ENCODE results near the gene SSTR3.
"Not testable (repeated sequence)": the region's sequence is repeated elsewhere in the genome, so short reads cannot be mapped to it uniquely, and the experiment has no call there.

SSTR3 gene

DNA sequence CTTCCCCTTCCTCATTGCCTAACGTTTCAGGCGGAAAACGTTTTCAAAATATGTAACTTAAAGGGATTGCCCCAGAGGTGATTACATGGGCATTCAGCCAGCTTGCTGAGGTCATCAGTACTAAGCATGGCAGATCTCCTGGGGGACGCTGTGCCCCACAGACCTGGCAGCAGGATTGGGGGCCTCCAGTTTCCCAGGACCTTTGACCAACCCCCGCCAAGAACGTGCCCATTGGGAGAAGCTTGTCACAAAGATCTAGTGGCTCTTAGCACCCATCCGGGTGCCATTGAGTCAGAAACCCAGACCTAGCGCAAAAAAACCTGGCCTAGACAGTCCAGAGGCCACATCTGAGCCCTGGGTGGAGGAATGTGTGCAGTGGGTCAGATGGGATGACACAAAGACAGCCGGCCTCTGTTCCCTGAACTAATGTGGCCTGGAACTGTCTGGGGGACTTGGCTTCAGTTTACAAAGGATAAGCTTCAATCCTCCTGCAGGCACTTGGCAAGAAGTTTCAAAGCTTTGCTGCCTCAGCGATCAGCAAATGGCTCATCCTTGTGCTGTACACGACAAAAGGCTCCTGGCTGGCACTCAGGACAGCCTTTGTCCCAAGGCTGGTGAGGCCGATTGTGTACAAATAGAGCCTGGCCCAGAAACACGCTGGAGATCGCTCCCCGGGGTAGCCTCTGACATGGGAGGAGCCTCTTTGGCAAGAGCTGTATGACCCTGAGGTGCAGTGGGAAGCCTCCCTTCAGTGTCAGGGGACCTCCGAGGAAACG lies 33.7 kb downstream of the SSTR3 start:
- no peak for DNase-seq

DNA sequence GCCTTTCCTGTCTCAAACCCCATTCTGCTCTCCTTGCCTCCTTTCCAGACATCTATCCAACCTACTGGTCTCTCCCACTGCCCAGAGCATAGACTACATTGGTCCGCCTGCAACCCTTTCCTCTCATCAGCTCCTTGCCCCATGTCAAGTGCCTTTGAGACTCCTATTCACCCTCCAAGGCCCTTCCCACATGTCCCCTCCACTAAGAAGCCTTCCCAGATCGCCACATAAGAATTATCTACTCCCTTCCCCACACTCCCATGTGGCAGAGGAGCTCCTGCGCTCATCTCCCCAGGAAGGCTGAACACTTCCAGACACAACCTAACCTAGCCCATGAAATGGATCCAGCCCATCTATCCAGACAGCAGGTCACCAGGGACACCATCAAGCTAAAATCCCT lies 34.5 kb downstream of the SSTR3 start:
- DNase-seq: no peak

DNA sequence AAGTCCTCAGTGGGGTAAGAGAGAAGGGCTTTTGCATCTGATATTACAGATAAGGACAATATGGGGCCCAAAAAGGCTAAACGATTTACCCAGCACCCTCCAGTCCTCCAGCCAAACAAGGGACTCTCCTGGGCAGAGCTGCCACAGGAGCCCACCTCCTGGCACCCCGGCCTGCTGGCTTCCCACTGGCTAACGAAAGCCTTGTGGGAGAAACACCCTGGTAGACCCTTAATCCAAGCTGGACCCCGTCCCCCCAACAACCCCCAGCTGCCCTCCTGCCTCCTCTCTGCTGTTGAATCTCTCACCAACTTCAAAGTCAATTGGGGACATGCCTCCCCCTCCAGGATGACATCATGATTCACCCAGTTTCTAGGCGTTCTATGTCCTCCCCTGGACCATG lies 35.1 kb downstream of the SSTR3 start:
- DNase-seq: no peak

DNA sequence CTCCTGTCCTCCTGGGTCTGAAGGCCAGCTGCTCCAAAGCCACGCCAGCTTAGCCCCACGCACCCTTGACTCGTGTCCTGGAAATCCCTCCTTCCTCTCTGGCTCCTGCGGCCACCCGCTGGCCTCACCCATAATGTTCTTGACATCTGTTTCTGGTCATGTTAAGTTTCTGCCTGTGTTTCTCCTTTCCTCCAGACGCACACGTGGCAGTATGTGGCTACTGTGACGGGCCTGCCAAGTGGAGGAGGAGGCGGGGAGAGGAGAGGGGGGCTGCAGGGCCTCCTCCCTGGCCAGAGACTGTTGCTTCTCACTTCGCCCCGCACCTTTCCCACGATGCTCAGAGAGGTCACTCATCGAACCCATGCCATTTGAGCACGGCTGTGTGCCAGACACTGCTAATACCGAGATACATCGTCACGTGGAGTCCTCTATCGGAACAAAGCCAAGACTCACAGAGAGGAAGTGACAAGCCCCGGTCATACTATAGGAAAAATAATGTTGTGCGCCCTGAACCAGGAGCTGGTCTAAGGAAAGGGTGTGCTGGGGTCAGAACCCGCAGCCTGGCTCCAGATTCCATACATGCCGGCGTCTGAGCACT lies 35.7 kb downstream of the SSTR3 start:
- DNase-seq: no peak

DNA sequence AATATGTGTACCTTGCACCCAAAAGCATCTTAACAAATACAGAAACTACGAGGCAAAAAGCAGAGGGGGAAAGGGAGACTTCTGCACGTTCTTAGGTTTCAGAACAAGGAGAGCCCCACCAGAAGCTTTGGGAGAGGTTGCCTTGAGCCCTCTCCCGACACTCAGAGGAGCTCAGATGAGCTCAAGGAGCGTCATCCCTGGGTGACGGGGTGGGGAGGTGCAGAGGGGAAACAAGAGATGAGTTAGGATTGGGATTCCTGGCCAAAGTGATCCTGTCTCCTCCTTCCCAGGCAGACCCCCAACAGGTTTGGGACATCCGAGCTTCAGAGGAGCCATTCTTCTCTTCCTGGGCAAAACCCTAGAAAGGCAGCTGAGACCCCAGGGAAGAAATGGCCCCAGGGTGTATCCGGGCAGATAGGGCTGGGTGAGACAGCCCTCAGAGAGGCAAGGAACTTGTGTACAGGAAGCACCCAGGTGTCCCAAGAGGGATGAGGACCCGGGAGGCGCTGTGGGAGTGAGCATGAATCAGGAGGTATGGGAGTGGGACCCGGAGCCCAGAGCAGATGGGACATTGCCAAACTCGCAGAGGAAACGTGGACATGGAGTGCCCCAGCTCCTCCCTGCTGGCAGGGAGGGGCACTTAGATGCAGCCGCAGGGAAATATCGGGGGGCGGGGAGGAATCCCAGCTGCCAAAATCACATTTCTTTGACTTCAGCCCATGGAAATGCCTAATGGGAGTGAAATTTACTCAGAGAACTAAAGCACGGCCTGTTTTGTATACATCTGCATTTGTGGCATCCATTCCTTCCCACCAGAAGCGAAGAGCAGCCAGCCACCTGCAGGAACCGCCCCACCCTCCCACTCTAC lies 36.6 kb downstream of the SSTR3 start:
- DNase-seq: no peak

DNA sequence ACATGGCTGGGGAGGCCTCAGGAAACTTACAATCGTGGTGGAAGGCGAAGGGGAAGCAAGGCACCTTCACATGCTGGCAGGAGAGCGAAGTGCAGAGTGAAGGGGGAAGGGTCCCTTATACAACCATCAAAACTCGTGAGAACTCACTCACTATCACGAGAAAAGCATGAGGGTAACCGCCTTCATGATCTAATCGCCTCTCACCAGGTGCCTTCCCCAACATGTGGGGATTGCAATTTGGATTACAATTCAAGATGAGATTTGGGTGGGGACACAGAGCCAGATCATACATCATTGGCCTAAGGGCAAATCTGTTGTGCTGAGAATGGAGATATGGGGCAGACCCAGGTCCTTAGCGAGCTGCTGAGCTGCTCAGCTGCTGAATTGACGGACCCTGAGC lies 37.3 kb downstream of the SSTR3 start:
- DNase-seq: no peak

DNA sequence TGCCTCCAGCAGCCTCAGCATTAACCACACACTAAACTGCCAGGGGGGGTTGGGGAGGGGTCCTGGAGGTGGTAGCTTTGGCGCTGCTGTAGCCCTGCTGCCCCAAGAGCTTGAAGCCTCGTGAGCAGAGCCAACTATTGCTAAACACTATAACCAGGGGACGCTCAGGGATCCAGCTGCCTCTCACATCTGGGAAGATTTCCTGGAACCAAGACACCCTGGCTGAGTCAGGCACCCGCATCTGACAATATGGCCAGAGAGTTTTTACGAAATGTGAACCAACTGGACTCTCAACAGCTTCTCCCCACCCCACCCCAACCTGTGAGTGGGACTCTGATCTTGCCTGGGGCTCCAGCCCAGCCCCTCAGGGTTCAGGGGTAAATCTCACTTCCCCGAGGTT lies 38.6 kb downstream of the SSTR3 start:
- DNase-seq: no peak

DNA sequence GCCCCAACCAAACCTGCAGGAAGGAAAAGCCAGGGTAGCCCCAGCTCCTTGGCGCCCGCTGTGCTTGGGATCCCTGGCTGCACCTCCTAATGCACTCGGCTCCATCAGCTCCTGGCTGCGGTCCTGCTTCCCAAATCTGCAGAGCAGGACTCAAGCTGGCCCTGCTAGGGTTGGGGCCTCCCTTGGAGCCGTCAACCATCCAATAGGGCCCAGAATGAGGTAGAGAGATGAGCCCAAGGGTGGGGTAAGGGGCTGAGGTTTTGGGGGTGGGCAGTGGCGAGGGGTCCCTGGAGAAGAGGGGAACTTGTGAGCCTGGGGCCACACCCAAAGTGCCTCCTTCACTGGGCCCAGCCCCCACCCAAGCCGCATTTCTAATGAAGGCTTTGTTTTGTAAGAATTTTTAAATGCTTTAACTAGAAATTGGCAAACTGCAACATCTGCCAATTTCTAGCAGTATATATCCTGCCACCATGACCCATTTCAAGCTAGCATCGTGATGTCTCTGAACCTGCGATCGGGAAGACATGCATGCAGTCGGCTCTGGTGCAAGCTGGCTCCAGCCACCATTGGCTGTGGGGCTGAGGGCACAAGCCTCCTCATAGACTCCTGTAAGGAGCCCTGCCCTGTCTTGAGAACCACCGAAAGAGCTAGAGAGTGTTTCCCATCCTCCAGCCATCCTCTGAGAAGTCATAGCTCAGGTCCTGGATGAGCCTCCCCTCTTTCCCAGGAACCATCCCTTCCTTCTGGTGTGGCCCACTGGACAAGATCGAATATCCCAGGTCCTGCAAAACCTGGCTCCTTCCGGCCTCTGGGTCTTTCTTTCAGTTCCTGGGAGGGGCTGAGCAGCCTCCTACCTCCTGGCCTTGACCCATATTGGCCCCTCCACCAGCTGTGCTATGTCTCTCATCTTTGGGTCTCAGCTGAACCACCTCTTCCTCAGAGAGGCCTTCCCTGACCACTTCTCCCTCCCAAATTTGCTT lies 39.7 kb downstream of the SSTR3 start:
- no peak for DNase-seq

DNA sequence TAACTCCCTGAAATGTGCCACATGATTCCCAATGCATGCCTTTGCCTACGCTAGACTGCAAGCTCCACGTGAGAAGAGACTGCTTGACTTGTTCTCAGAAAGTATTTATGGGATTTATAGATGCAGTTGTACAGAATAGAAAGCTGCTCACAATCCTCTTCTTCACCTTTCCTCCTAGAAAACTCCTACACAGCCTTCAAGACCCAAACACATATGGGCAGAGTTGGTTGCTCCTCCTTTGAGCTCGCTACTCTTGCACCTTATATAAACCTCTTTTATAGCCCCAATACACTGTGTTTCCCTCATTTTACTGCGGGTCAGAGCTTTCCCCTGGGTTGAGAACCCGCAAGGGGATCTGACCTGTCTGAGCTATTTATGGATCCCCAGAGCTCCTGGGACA lies 40.6 kb downstream of the SSTR3 start:
- no peak for DNase-seq

DNA sequence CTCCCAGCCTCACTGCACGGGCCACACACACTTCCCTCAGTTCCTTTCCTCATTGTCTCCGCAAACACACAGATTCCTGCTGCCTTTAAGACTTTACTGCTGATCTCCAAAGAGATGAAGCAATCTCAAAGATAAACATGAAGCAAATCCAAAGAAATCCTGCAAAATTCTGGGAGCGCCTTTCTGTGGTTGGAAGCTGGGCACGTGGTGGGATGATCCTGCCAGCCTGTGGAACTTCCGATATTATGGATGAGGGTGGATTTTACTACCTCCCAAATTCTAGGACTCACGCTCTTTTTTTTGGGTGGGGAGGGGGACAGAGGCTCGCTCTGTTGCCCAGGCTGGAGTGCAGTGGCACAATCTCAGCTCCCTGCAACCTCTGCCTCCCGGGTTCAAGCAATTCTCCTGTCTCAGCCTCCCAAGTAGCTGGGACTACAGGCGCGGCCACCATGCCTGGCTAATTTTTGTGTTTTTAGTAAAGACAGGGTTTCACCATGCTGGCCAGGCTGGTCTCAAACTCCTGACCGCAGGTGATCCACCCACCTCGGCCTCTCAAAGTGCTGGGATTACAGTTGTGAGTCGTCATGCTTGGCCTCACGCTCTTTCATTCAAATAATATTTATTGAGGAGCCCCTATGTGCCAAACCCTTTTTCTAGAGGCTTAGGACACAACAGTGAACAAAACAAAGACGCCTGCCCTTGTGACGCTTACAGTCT lies 41.4 kb downstream of the SSTR3 start:
- not testable (repeated sequence) for DNase-seq

DNA sequence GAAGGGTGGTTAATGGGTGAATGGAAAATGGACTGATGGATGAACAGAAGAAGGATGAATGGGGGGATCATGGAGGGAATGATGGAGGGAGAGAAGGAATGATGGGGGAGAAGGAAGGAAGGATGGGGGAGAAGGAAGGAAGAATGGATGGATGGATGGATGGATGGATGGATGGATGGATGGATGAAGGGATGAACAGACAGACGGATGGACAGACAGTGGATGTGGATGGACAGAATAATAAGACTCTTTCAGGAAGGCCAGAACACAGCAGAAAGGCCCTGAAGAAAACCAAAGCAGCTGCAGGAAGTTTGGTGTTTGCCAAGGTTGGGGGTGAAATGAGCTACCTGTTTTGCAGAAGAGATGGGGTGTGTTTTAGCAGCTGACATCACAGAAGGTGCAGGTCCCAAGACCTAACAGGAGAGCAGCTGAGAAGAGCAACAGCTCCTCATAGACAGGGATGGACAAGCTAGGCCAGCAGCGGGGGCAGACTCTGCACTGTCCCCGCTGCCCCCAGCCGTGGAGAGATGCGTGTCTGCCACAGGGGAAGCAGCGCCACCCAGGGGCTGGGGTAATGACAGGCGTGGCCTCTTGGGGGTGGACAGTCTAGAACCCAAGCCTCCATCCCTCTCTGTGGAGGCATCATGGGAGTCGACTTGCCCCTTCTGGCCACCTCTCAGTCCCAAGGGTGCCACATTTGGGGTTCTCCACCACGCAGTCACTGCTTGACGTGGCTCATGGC lies 42.2 kb downstream of the SSTR3 start:
- DNase-seq: no peak

DNA sequence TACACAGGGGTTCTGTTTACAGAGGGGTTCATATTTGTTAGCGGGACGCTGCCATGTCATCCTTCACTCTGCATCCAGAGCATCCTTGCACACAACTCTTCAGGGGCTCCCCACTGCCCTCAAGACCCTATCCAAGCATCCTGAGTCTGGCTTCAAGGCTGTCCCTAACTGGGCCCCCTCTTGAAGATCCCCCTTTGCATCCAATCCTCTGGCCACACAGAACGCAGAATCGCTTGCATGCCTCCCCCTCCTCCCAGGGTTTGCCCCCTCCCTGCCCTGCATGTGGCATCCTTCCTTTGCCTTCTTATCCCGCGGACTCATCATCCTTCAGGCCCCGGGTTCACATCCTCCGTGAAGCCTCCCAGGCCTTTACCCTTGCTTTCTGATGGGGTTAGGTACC lies 42.9 kb downstream of the SSTR3 start:
- no peak for DNase-seq

DNA sequence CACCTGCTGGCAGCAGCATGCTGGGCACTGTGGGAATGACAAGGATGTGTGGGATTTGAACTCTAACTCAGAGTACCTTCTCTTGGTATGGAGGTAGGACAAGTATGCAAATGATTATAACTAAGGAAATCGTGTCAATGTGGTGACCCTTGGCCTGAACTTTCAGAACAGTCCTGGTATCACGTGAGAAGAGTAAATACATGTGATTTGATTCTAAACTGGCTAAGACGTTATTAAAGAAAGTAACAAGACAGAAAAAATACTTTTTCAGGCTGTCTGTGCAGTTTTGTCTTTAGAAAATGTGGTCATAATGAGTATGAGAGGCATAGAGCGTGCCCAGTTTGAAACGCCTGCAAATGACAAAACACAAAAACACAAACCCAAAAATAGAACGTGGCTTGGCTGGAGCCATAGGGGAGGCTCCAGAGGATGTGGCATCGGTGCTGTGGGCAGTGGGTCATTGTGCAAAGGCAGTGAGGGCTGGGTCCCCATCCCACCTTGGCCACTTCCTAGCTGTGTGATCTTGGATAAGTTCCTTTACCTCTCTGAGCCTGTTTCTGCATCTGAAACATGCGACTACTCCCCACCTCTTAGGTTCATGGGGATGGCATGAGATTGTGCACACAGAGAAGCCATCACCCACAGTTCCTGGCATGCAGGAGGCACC lies 44.2 kb downstream of the SSTR3 start:
- DNase-seq: peak; percentile 38

DNA sequence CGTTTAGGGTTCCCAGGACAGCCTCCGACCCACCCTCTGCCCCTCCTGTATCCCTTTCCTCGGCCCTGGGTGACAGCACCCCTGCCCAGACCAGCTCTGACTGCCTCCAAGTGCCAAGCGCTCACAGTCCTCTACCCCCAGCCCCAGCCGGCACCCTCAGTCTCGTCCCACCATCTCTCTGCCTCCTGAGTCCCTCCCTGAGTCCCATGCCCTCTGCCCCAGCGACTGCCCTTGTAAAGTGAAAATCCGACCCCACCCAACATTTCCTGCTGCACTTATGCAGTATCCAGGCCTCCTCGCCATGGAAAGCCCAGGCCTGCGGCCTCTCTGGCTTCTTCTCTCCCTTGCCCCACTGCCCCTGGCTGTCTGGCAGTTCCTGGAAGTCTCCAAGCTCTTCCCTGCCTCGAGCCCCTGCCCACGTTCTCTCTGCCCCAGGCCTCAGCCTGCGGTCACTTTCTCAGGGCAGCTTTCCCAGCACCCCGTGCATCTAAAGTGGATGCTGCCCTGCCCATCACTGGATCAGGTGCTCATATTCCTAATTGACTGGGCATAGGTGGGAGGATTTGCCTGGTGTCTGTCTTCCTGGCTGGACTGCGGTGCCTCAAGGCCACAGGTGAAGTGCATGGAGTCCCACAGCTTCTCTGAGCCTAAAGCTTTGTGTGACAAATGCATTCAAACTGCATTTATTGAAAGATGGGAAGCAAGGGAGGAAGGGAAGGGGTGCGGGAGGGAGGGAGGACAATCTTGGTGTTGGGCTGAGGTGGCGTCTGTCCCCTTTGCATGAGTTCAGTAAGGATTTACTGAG lies 44.9 kb downstream of the SSTR3 start:
- DNase-seq: no peak

DNA sequence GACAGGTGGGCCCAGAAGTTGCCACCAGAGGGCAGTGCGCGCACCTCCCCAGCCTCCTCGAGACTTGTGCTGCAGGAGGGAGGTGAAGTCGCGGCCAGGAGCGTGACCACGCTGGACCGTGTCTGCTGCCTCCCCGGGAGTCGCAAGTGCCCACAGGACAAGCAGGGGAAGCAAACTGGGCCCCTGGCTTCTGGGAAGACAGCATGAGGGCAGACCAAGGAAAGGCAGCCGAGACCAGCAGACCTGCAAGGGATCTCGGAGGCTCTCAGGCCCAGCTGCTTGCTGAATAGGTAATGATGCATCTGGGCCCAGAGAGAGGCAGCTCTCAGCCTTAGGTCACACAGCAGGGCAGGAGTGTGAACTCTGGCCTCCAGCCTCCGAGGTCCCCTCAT lies 45.6 kb downstream of the SSTR3 start:
- peak; percentile 86 for DNase-seq

DNA sequence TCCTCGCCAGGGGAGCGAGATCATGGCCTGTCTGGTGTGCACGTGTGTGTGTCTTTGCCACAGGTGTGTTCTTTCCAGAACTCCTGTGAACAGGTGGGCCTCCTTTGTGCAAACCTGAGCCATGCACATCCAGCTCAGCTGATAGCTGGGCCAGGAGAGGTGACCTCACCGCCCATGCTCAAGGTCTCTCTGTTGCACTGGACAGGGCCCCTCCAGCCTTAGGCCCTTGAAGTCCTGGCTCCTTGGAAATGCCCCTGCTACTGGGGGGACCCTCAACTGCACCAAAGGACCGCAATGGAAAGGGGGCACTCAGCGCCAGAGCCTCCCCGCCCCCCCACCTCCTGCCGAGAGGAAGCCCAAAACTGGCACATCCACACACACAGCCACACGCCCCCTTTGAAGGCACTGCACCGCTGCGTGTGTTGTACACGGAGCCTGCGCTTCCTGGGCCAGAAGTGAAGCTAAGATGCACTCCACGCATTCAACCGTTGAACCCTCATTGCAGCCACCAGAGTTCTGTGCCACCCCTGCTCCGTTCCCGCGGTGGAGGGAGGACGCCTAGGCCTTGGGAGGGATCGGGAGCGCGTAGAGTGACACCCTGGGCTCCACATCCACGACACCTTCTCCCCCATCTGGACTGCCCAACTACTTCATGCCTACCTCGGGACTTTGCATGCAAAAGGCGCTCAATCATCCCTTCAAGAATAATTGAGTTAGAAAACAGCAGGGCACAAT lies 46.2 kb downstream of the SSTR3 start:
- peak; percentile 26 for DNase-seq

DNA sequence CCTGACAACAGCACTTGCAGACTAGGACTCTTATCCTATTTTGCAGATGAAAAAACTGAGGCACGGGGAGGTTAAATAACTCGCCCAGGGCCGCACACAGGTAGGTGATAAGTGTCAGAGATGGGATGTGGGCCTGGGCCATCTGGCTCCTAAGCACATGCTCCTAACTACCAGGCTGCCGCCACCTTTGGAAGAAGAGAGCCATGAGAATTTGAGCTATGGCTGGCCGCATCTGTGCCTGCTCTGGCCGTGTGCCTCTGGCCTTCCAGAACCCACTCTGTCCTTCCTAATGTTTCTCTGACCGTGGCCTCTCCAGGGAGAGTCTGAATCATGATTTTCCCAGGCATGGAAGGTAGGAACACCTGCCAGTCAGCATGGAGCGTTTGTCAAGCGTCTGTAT lies 47.2 kb downstream of the SSTR3 start:
- DNase-seq: no peak

DNA sequence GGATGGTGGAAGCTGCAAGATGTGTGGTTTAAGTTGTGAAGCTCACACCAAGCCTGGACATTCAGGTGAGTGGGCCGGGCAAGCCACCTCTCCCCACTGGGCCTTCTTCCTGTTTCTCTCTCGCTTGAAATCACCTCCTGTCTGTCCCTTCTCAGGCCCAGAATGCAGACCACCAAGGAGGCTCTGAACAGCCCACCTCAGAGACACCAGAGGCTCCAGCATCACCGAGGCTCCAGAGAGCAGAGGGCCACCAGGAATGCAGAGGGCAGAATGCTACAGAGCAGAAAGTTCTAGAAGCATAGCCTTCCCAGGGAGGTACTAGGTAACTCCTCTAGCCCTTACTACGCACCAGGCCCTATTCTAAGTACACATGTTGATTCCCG lies 47.8 kb downstream of the SSTR3 start:
- no peak for DNase-seq
